HFFc6 (cell line): ENCODE results near the gene CHRNA3. TPM values are rescaled to one million over a fixed set of nuclear protein-coding genes. Genes with fewer than 3 reads are reported as not detected.
A peak's percentile ranks its signal among the peaks of the same experiment; 100 is the strongest.
"Not testable (repeated sequence)": the region's sequence is repeated elsewhere in the genome, so short reads cannot be mapped to it uniquely, and the experiment has no call there.

Source experiments
- DNase-seq: peaks from one replicate; pipeline ENCODE4 v3.0.0-alpha.2; 2018
- H3K27ac Mint-ChIP-seq: 2 replicates; pipeline ENCODE4 v1.8.0; 2020; ENCODE audit warnings: mild to moderate bottlenecking, mixed read lengths
- H3K27me3 Mint-ChIP-seq: 2 replicates; pipeline ENCODE4 v1.8.0; 2021; ENCODE audit warnings: mild to moderate bottlenecking, moderate library complexity, mixed read lengths; ENCODE audit not compliant: insufficient read depth
- H3K36me3 Mint-ChIP-seq: 2 replicates; pipeline ENCODE4 v1.8.0; 2021; ENCODE audit warnings: low read depth, mixed read lengths
- H3K4me1 Mint-ChIP-seq: 2 replicates; pipeline ENCODE4 v1.8.0; 2020; ENCODE audit warnings: low read depth, mixed read lengths
- H3K4me3 Mint-ChIP-seq: 2 replicates; pipeline ENCODE4 v1.8.0; 2020; ENCODE audit warnings: mild to moderate bottlenecking, moderate library complexity, mixed read lengths
- H3K9me3 Mint-ChIP-seq: 2 replicates; pipeline ENCODE4 v1.8.0; 2020; ENCODE audit warnings: mild to moderate bottlenecking, mixed read lengths
- CTCF ChIP-seq: fragments of 200-600 bp; sonication (generic); IDR thresholded peaks from 2 replicates; pipeline ENCODE4 v1.5.0; 2021; ENCODE audit warnings: antibody characterized with exemption, mild to moderate bottlenecking
- total RNA-seq, 6 experiments: library from RNA; stranded (reverse); fragmentation: NEBNext Ultra II Directional; extraction: Animal tissue kit (Norgen Biotek cat#: 25700); gene quantifications; 2 replicates in 1 of 6; 3 replicates in 5 of 6; pipeline ENCODE4 v1.2.3, GENCODE V29; 2021

Gene CHRNA3
- total RNA-seq, 6 experiments from 2014 or later: not detected

DNA sequence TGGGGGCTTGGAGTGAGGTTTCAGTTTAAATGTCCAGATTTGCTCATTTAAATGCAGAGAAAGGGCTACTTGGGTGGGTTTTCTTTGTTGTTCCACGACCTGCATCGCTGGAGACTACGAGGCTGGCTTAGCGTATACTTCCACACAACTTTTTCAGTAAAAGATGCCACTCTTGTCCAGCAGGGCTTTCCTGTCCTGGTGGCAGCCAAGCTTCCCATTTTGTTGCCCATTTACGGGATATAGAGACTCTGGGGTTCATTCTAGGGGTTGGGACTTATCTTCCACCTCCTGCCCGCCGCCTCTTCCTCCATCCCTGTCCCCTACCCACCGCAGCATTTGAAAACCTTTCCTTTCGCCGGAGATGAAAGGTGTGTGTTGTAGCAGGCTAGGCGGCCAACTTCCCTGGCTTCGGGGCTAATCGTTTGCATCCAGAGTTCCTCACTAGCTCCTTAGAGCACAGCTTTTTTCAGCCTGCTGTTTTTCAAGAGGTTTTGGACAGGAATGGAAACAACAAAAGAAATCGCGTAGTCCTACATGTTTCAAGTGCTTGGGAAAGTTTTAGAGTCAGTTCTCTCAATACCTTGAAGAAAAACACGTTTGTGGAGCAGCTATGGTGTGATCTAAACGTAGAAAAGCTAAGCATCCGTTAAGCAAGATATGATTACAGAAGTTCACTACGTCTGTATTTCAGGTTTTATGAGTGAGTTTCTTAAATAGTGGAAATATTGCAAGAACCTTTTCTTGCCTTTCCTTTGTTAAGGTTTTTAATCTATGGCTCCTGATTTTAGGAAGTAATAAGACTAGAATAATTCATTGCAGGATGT lies 54.6 kb downstream of the CHRNA3 start:
- peak; percentile 19 for DNase-seq
- Mint-ChIP-seq H3K9me3 (no peaks in the 10 kb centered on the region), H3K27me3 (peaks cover 7% of the 10 kb centered on the region), H3K36me3 (no peaks in the 10 kb centered on the region), H3K27ac (peak overlapping the region; percentile 46; the same call in 1 of the 2 replicates), H3K4me1 (peaks cover 15% of the 10 kb centered on the region), H3K4me3 (peak overlapping the region; percentile 88)
- peak; percentile 36 for TF ChIP-seq CTCF

GRCh38 chr15:78565097-78565950 lies 55.5 kb downstream of the CHRNA3 start, which contains the start of gene CHRNA5:
TSS of gene CHRNA5 (plus strand) at chr15:78565520. CDS start at chr15:78565720, 200 bp downstream.
- no peaks in the 10 kb centered on the region for H3K36me3 Mint-ChIP-seq
- peak within 1 kb of the TSS; percentile 88 for H3K4me3 Mint-ChIP-seq
- TF ChIP-seq CTCF: no peak
- peaks cover 7% of the 10 kb centered on the region for H3K27me3 Mint-ChIP-seq
- peak; percentile 76 for DNase-seq
- no peaks in the 10 kb centered on the region for H3K9me3 Mint-ChIP-seq
- peaks cover 15% of the 10 kb centered on the region for H3K4me1 Mint-ChIP-seq
- H3K27ac Mint-ChIP-seq: peak within 1 kb of the TSS; percentile 46; the same call in 1 of the 2 replicates

GRCh38 chr15:78564743-78565096 lies 56.1 kb downstream of the CHRNA3 start:
- no peak for TF ChIP-seq CTCF
- DNase-seq: no peak
- H3K4me1 Mint-ChIP-seq: peaks cover 15% of the 10 kb centered on the region
- H3K4me3 Mint-ChIP-seq: peak overlapping the region; percentile 88; the same call in 1 of the 2 replicates
- peaks cover 7% of the 10 kb centered on the region for H3K27me3 Mint-ChIP-seq
- no peaks in the 10 kb centered on the region for H3K9me3 Mint-ChIP-seq
- H3K27ac Mint-ChIP-seq: no peak overlapping the region
- H3K36me3 Mint-ChIP-seq: no peaks in the 10 kb centered on the region

- H3K27me3 Mint-ChIP-seq: peaks cover 10% of the 10 kb centered on the region
- H3K9me3 Mint-ChIP-seq: no peaks in the 10 kb centered on the region
- H3K4me3 Mint-ChIP-seq: no peak overlapping the region
- no peak for TF ChIP-seq CTCF
- DNase-seq: no peak
- no peak overlapping the region for H3K27ac Mint-ChIP-seq
- H3K4me1 Mint-ChIP-seq: peaks cover 15% of the 10 kb centered on the region
- H3K36me3 Mint-ChIP-seq: no peaks in the 10 kb centered on the region
These were observed 57.7 kb downstream of the CHRNA3 start for GRCh38 chr15:78563092-78563491.

- Mint-ChIP-seq H3K4me1 (peaks cover 7% of the 10 kb centered on the region), H3K36me3 (no peaks in the 10 kb centered on the region), H3K9me3 (no peaks in the 10 kb centered on the region), H3K27me3 (peaks cover 10% of the 10 kb centered on the region), H3K4me3 (no peak overlapping the region), H3K27ac (no peak overlapping the region)
- DNase-seq: no peak
- no peak for TF ChIP-seq CTCF
These were observed 59.3 kb downstream of the CHRNA3 start for GRCh38 chr15:78561490-78561889.

GRCh38 chr15:78560201-78560600 lies 60.6 kb downstream of the CHRNA3 start:
- H3K36me3 Mint-ChIP-seq, H3K27ac Mint-ChIP-seq, H3K4me1 Mint-ChIP-seq, H3K9me3 Mint-ChIP-seq, H3K4me3 Mint-ChIP-seq, DNase-seq, H3K27me3 Mint-ChIP-seq: not testable (repeated sequence)
